ENCODE data around the gene OR5T3.
"Not testable (repeated sequence)": the region's sequence is repeated elsewhere in the genome, so short reads cannot be mapped to it uniquely, and the experiment has no call there.

Gene OR5T3

GRCh38 chr11:56251954-56252353 is at the start of gene OR5T3:
TSS of gene OR5T3 (plus strand) at chr11:56252254. CDS start at chr11:56252254, 0 bp downstream.
- no peak for DNase-seq (ENCODE audit: low read depth in 3 of 3, low spot score in 1 of 3)

DNA sequence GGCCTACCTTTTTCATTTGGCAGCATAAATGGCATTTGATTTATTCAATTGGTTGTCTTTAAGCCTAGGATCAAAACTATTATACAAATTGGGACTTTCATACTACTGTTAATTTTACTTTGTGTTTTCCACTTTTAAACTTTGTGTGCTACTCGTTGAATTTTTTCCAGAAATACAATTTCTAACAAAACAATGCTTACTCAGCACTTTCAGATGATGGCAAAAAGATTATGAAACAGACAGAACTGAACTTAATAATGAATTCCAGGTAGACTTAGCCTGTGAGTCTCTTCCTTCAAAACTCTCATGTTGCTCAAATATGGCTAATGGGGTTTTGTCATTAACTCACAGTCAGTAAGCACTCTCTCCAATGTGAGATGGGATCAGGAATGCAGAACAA is 44.3 kb upstream of the OR5T3 start:
- no peak for DNase-seq (ENCODE audit: low read depth in 3 of 3, low spot score in 1 of 3)

DNA sequence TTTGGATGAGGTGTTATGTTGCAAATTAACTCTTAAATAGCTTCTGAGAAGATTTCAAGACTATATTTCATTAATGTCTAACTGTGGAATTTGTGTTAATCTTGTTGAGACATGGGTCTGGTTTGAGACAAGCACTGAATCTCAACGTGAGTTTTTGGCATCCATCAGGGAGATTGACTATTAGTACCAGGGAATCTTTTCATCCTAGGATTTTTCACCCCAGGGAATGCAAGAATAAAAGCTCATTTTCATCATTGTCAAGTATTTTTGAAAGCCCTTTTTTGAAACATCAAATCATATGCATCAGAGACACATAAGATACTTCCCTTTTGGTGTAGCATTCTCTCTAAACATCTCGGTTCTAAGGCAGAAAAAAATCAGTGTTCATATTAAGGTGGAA is 37.5 kb upstream of the OR5T3 start:
- DNase-seq (ENCODE audit: low read depth in 3 of 3, low spot score in 1 of 3) = no peak

- not testable (repeated sequence) for DNase-seq (ENCODE audit: low read depth in 3 of 3, low spot score in 1 of 3)
Observed at GRCh38 chr11:56219735-56220134, 32.3 kb upstream of the OR5T3 start.

DNA sequence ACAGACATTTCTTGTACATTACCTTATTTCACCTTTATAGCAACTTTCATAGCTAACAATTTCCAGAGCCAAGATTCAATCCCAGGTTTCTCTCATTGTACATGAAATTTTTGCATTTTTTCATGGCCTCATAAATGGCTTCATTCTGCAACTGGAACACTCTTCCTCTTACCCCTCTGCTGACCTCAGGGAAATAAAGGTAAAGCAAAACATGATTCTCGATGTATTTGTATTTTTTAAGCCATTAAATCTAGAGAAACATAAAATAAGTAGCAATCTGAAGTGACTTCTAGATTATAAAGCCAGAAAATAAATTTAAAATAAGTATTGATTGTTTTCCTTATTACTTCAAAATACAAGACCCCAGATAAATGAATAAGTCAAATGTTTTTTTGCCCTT is 17.9 kb upstream of the OR5T3 start, which contains the start of gene OR5T2:
Gene OR5T2, minus strand, starts transcription at position 101 of the 400 bp plus-strand sequence. CDS start 1,193 bp downstream, outside the sequence.
- DNase-seq (ENCODE audit: low read depth in 3 of 3, low spot score in 1 of 3) = no peak

DNA sequence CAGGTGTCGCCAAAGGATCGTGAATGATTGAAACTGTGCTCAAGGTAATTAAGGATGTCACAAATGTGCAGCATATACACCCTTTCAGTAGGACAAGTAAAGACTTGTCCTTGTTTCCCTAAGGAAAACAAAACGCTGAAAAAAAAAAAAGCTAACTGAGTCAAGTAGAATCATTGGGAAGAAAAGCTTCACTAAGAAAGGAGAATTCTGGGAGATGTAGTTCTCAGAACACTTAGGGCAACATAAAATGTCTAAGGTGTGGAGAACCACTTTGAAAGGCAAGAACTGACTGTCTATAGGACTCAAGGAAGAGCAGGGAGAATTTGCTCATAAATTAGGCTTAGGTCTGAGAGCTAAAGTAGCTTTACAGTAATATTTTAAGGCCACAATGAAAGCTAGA is 19.0 kb downstream of the OR5T3 start:
- no peak for DNase-seq (ENCODE audit: low read depth in 3 of 3, low spot score in 1 of 3)

DNA sequence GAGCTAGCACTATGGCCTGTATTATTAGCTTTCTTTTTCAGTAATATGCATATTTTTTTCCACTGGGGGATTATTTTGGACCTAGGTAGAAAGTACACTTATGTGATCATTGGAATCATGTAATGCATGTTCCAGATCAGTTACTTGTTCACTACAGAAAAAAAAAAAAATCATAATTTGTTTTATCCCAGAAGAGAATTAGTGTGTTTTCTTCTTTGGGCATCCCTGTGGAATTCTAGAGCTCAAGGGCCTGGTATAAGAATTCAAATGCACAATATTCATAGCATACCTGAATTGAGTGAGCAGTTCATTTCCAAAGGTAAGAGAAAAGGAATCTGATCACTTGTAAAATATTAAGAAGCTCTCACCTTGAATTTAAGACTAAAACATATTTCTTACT is 21.8 kb downstream of the OR5T3 start, which contains the start of gene OR5T1:
Gene OR5T1, plus strand, starts transcription at position 301 of the 400 bp plus-strand sequence. CDS start 1,485 bp downstream, outside the sequence.
- DNase-seq (ENCODE audit: low read depth in 3 of 3, low spot score in 1 of 3) = no peak

DNA sequence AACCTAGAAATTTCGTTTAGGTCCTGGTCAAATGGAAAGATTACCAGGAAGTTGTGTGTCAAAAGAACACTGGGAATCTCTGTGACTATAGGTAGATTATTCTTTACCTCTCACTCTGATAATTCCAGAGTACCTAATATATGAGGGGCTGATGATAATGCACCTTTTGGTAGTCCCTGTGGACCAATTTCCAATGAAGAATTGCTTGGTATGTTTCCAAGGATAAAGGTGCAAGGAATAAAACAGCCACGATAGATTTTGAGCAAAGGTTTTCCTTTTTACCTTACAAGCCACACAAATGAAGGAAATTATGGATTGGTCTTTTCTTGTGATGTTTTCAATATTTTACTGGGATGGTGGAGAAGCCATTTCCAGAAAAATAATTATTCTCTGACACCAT is 40.1 kb downstream of the OR5T3 start, which contains the start of gene OR8H1:
Gene OR8H1, minus strand, starts transcription at position 101 of the 400 bp plus-strand sequence. CDS start 1,192 bp downstream, outside the sequence.
- no peak for DNase-seq (ENCODE audit: low read depth in 3 of 3, low spot score in 1 of 3)

- no peak for DNase-seq (ENCODE audit: low read depth in 3 of 3, low spot score in 1 of 3)
Observed at GRCh38 chr11:56296898-56297297, 44.8 kb downstream of the OR5T3 start.

All from stimulated activated CD4-positive, alpha-beta T cell treated with anti-CD3 and anti-CD28 coated beads, TNF-alpha, amount 100 ng/mL, for 1 hour (primary cell).